IgD-negative memory B cell (primary cell): ENCODE data around the gene UNC13A. TPM values are rescaled to one million over a fixed set of nuclear protein-coding genes. Genes with fewer than 3 reads are reported as not detected.
A peak's percentile ranks its signal among the peaks of the same experiment; 100 is the strongest.

Source experiments
- H3K27ac Mint-ChIP-seq, 3 donors: one replicate each; pipeline ENCODE4 v1.8.0; 2020 to 2022; ENCODE audit warnings: mild to moderate bottlenecking in 3 of 3, mixed read lengths in 3 of 3, moderate library complexity in 1 of 3
- H3K27me3 Mint-ChIP-seq: one replicate; pipeline ENCODE4 v1.8.0; 2021; ENCODE audit warnings: mixed read lengths
- H3K36me3 Mint-ChIP-seq: one replicate; pipeline ENCODE4 v1.8.0; 2020; ENCODE audit warnings: mild to moderate bottlenecking, mixed read lengths
- H3K4me1 Mint-ChIP-seq, 3 donors: one replicate each; pipeline ENCODE4 v1.8.0; 2020 to 2022; ENCODE audit warnings: mixed read lengths in 3 of 3, mild to moderate bottlenecking in 1 of 3
- H3K4me3 Mint-ChIP-seq, 4 donors: one replicate each; pipeline ENCODE4 v1.8.0; 2020 to 2022; ENCODE audit warnings: mild to moderate bottlenecking in 4 of 4, mixed read lengths in 4 of 4, moderate library complexity in 3 of 4
- H3K9me3 Mint-ChIP-seq, 3 donors: one replicate each; pipeline ENCODE4 v1.8.0; 2020 to 2021; ENCODE audit warnings: mixed read lengths in 3 of 3, mild to moderate bottlenecking in 1 of 3
- polyA plus RNA-seq: library from polyadenylated mRNA; unstranded; fragments of 300-500 nt; fragmentation: Illumina TruSeq; gene quantifications from one replicate; pipeline ENCODE4 v1.2.3, GENCODE V29; 2021

The UNC13A gene
- polyA plus RNA-seq, 1 donor from 2014 or later: not detected

GRCh38 chr19:17641181-17641580 lies 47.0 kb downstream of the UNC13A start:
- Mint-ChIP-seq H3K4me1 (peaks cover 0 to 3% (median 0%) of the 10 kb centered on the region in 3 donors), H3K27ac (no peak overlapping the region), H3K36me3 (no peaks in the 10 kb centered on the region), H3K27me3 (peaks cover 14% of the 10 kb centered on the region), H3K9me3 (peaks cover 0 to 3% (median 0%) of the 10 kb centered on the region in 3 donors), H3K4me3 (no peak overlapping the region)

- H3K36me3 Mint-ChIP-seq: no peaks in the 10 kb centered on the region
- no peak overlapping the region for H3K27ac Mint-ChIP-seq
- no peak overlapping the region for H3K4me3 Mint-ChIP-seq
- peaks cover 0 to 7% (median 0%) of the 10 kb centered on the region in 3 donors for H3K9me3 Mint-ChIP-seq
- H3K4me1 Mint-ChIP-seq: peaks cover 0 to 3% (median 0%) of the 10 kb centered on the region in 3 donors
- peaks cover 3% of the 10 kb centered on the region for H3K27me3 Mint-ChIP-seq
Measured at GRCh38 chr19:17633700-17634099, 54.5 kb downstream of the UNC13A start.

GRCh38 chr19:17632577-17632976 lies 55.6 kb downstream of the UNC13A start:
- Mint-ChIP-seq H3K9me3 (peaks cover 0 to 7% (median 0%) of the 10 kb centered on the region in 3 donors), H3K27ac (no peak overlapping the region), H3K4me1 (peaks cover 0 to 3% (median 0%) of the 10 kb centered on the region in 3 donors), H3K27me3 (peaks cover 3% of the 10 kb centered on the region), H3K4me3 (no peak overlapping the region), H3K36me3 (no peaks in the 10 kb centered on the region)

- H3K4me1 Mint-ChIP-seq: no peaks in the 10 kb centered on the region
- no peak overlapping the region for H3K4me3 Mint-ChIP-seq
Measured at GRCh38 chr19:17629760-17630159, 58.4 kb downstream of the UNC13A start.

GRCh38 chr19:17627921-17628320 lies 60.2 kb downstream of the UNC13A start:
- Mint-ChIP-seq H3K27me3 (peaks cover 7% of the 10 kb centered on the region), H3K27ac (no peak overlapping the region), H3K9me3 (peaks cover 0 to 3% (median 0%) of the 10 kb centered on the region in 3 donors), H3K4me1 (no peaks in the 10 kb centered on the region), H3K4me3 (no peak overlapping the region), H3K36me3 (no peaks in the 10 kb centered on the region)

More at GRCh38 chr19:17629760-17630159, 58.4 kb downstream of the UNC13A start:
- Mint-ChIP-seq H3K27ac (no peak overlapping the region), H3K36me3 (no peaks in the 10 kb centered on the region), H3K27me3 (peaks cover 4% of the 10 kb centered on the region), H3K9me3 (peaks cover 0 to 6% (median 0%) of the 10 kb centered on the region in 3 donors)

GRCh38 chr19:17627161-17627560 lies 61.0 kb downstream of the UNC13A start:
- Mint-ChIP-seq H3K4me3 (no peak overlapping the region), H3K36me3 (no peaks in the 10 kb centered on the region)

GRCh38 chr19:17626456-17627015 lies 61.6 kb downstream of the UNC13A start:
- Mint-ChIP-seq H3K9me3 (peaks cover 0 to 3% (median 1%) of the 10 kb centered on the region in 3 donors), H3K36me3 (no peaks in the 10 kb centered on the region), H3K27ac (no peak overlapping the region)

More at GRCh38 chr19:17627161-17627560, 61.0 kb downstream of the UNC13A start:
- peaks cover 0 to 5% (median 0%) of the 10 kb centered on the region in 3 donors for H3K4me1 Mint-ChIP-seq
- no peak overlapping the region for H3K27ac Mint-ChIP-seq
- peaks cover 0 to 3% (median 0%) of the 10 kb centered on the region in 3 donors for H3K9me3 Mint-ChIP-seq
- peaks cover 7% of the 10 kb centered on the region for H3K27me3 Mint-ChIP-seq

GRCh38 chr19:17625980-17626379 lies 62.2 kb downstream of the UNC13A start:
- Mint-ChIP-seq H3K27me3 (peaks cover 7% of the 10 kb centered on the region), H3K4me3 (no peak overlapping the region), H3K4me1 (peaks cover 0 to 5% (median 0%) of the 10 kb centered on the region in 3 donors)

More at GRCh38 chr19:17626456-17627015, 61.6 kb downstream of the UNC13A start:
- peaks cover 0 to 5% (median 0%) of the 10 kb centered on the region in 3 donors for H3K4me1 Mint-ChIP-seq
- no peak overlapping the region for H3K4me3 Mint-ChIP-seq
- peaks cover 7% of the 10 kb centered on the region for H3K27me3 Mint-ChIP-seq

GRCh38 chr19:17625043-17625442 lies 63.1 kb downstream of the UNC13A start:
- H3K4me1 Mint-ChIP-seq: peaks cover 0 to 5% (median 0%) of the 10 kb centered on the region in 3 donors
- H3K9me3 Mint-ChIP-seq: peaks cover 0 to 3% (median 1%) of the 10 kb centered on the region in 3 donors
- no peaks in the 10 kb centered on the region for H3K36me3 Mint-ChIP-seq
- H3K27me3 Mint-ChIP-seq: peaks cover 7% of the 10 kb centered on the region
- H3K4me3 Mint-ChIP-seq: no peak overlapping the region
- no peak overlapping the region for H3K27ac Mint-ChIP-seq

More at GRCh38 chr19:17625980-17626379, 62.2 kb downstream of the UNC13A start:
- H3K9me3 Mint-ChIP-seq: peaks cover 0 to 3% (median 1%) of the 10 kb centered on the region in 3 donors
- no peak overlapping the region for H3K27ac Mint-ChIP-seq
- H3K36me3 Mint-ChIP-seq: no peaks in the 10 kb centered on the region

GRCh38 chr19:17624314-17624991 lies 63.7 kb downstream of the UNC13A start:
- peaks cover 0 to 3% (median 1%) of the 10 kb centered on the region in 3 donors for H3K9me3 Mint-ChIP-seq
- H3K36me3 Mint-ChIP-seq: no peaks in the 10 kb centered on the region
- H3K27me3 Mint-ChIP-seq: peaks cover 8% of the 10 kb centered on the region
- H3K4me3 Mint-ChIP-seq: no peak overlapping the region
- H3K27ac Mint-ChIP-seq: no peak overlapping the region
- H3K4me1 Mint-ChIP-seq: peaks cover 0 to 5% (median 0%) of the 10 kb centered on the region in 3 donors

GRCh38 chr19:17623224-17623935 lies 64.8 kb downstream of the UNC13A start:
- no peaks in the 10 kb centered on the region for H3K36me3 Mint-ChIP-seq
- H3K4me1 Mint-ChIP-seq: peaks cover 0 to 5% (median 0%) of the 10 kb centered on the region in 3 donors
- H3K4me3 Mint-ChIP-seq: peak overlapping the region in 1 of 4 donors; percentile 69
- no peak overlapping the region for H3K27ac Mint-ChIP-seq
- H3K27me3 Mint-ChIP-seq: peaks cover 12% of the 10 kb centered on the region
- peaks cover 0 to 7% (median 1%) of the 10 kb centered on the region in 3 donors for H3K9me3 Mint-ChIP-seq

GRCh38 chr19:17620696-17621095 lies 67.5 kb downstream of the UNC13A start:
- peaks cover 0 to 6% (median 5%) of the 10 kb centered on the region in 3 donors for H3K4me1 Mint-ChIP-seq
- H3K27me3 Mint-ChIP-seq: peaks cover 22% of the 10 kb centered on the region
- H3K27ac Mint-ChIP-seq: no peak overlapping the region
- no peaks in the 10 kb centered on the region for H3K36me3 Mint-ChIP-seq
- H3K4me3 Mint-ChIP-seq: no peak overlapping the region
- H3K9me3 Mint-ChIP-seq: peaks cover 0 to 7% (median 1%) of the 10 kb centered on the region in 3 donors

GRCh38 chr19:17618936-17619335 lies 69.2 kb downstream of the UNC13A start:
- H3K4me3 Mint-ChIP-seq: no peak overlapping the region
- H3K27ac Mint-ChIP-seq: no peak overlapping the region
- peaks cover 0 to 4% (median 1%) of the 10 kb centered on the region in 3 donors for H3K9me3 Mint-ChIP-seq
- no peaks in the 10 kb centered on the region for H3K36me3 Mint-ChIP-seq
- H3K4me1 Mint-ChIP-seq: peaks cover 0 to 6% (median 5%) of the 10 kb centered on the region in 3 donors
- peaks cover 26% of the 10 kb centered on the region for H3K27me3 Mint-ChIP-seq

GRCh38 chr19:17618281-17618903 lies 69.8 kb downstream of the UNC13A start:
- H3K27me3 Mint-ChIP-seq: peaks cover 27% of the 10 kb centered on the region
- H3K4me1 Mint-ChIP-seq: peaks cover 0 to 6% (median 5%) of the 10 kb centered on the region in 3 donors
- peaks cover under 1% of the 10 kb centered on the region for H3K36me3 Mint-ChIP-seq
- peaks cover 0 to 4% (median 1%) of the 10 kb centered on the region in 3 donors for H3K9me3 Mint-ChIP-seq
- no peak overlapping the region for H3K27ac Mint-ChIP-seq
- no peak overlapping the region for H3K4me3 Mint-ChIP-seq
